H1 (cell line): ENCODE results near the gene FNIP2. TPM values are rescaled to one million over a fixed set of nuclear protein-coding genes. Genes with fewer than 3 reads are reported as not detected.

Experiments used
- CTCF ChIA-PET: fragments of 300-600 bp; sonication (Branson Sonifier 250); formaldehyde crosslinking; loops from one replicate; lab custom pipeline; 2021; ENCODE audit not compliant: partially characterized antibody; lab: Charles Lee
- POLR2A ChIA-PET: fragments of 300-600 bp; sonication (Branson Sonifier 250); formaldehyde crosslinking; loops from one replicate; lab custom pipeline; 2021; ENCODE audit warnings: inconsistent platforms; ENCODE audit not compliant: partially characterized antibody; lab: Charles Lee
- DNase-seq, 2 experiments: peaks; one replicate each; pipeline versions ENCODE4 v3.0.0 to v3.0.0-alpha.2; 2010 to 2022; ENCODE audit warnings: low spot score in 2 of 2, low read depth in 1 of 2, mixed read lengths in 1 of 2
- FAIRE-seq: peaks from 2 replicates; lab custom pipeline; 2011; peaks lifted over from hg19 to GRCh38; lab: Jason Lieb, UNC
- H2AFZ ChIP-seq: 2 replicates; pipeline ENCODE4 v1.8.1; 2012; ENCODE audit warnings: low read length, inconsistent platforms
- H2AK5ac ChIP-seq: 2 replicates; pipeline ENCODE4 v1.6.1; 2013; ENCODE audit warnings: low read depth, low read length
- H2BK120ac ChIP-seq: replicated peaks from 2 replicates; pipeline ENCODE3; 2013; ENCODE audit warnings: low read depth, low read length, inconsistent platforms
- H2BK12ac ChIP-seq: 2 replicates; pipeline ENCODE4 v1.6.1; 2013; ENCODE audit warnings: low read depth, low read length
- H2BK15ac ChIP-seq: 2 replicates; pipeline ENCODE4 v1.6.1; 2013; ENCODE audit warnings: low read length
- H2BK20ac ChIP-seq: 2 replicates; pipeline ENCODE4 v1.6.1; 2013; ENCODE audit warnings: low read length
- H2BK5ac ChIP-seq: 2 replicates; pipeline ENCODE4 v1.6.1; 2013; ENCODE audit warnings: low read depth, low read length
- H3K14ac ChIP-seq: 2 replicates; pipeline ENCODE4 v1.6.1; 2013; ENCODE audit warnings: inconsistent platforms; ENCODE audit not compliant: insufficient read length
- H3K18ac ChIP-seq: 2 replicates; pipeline ENCODE4 v1.6.1; 2013; ENCODE audit warnings: low read length; ENCODE audit errors: extremely low read depth
- H3K23ac ChIP-seq: 2 replicates; pipeline ENCODE4 v1.6.1; 2013; ENCODE audit warnings: inconsistent platforms; ENCODE audit not compliant: insufficient read length
- H3K23me2 ChIP-seq: 2 replicates; pipeline ENCODE4 v1.6.1; 2013; ENCODE audit warnings: low read depth, low read length
- H3K27ac ChIP-seq: 2 replicates; pipeline ENCODE4 v1.6.1; 2011; ENCODE audit warnings: low read depth, low read length, inconsistent platforms
- H3K27me3 ChIP-seq, 4 experiments: replicated peaks in 1 of 4; 1 replicate in 1 of 4; 2 replicates in 3 of 4; pipeline versions ENCODE4 v1.6.1 to v1.8.1; 2011 to 2013; ENCODE audit warnings: low read length in 3 of 4, mild to moderate bottlenecking in 3 of 4, inconsistent platforms in 2 of 4, mixed read lengths in 2 of 4, moderate library complexity in 1 of 4; ENCODE audit not compliant: control insufficient read depth in 3 of 4, insufficient read depth in 3 of 4; ENCODE audit errors: extremely low read depth in 1 of 4
- H3K36me3 ChIP-seq, 4 experiments: 2 replicates each; pipeline versions ENCODE4 v1.6.1 to v1.8.1; 2011 to 2013; ENCODE audit warnings: mild to moderate bottlenecking in 4 of 4, low read length in 3 of 4, moderate library complexity in 2 of 4, control low read depth in 1 of 4, inconsistent platforms in 1 of 4; ENCODE audit not compliant: insufficient read depth in 4 of 4, control insufficient read depth in 2 of 4
- H3K4ac ChIP-seq: replicated peaks from 2 replicates; pipeline ENCODE3; 2013; ENCODE audit warnings: low read length, low read depth, mixed read lengths, inconsistent platforms; ENCODE audit not compliant: insufficient read length
- H3K4me1 ChIP-seq, 4 experiments: replicated peaks in 1 of 4; 1 replicate in 1 of 4; 2 replicates in 3 of 4; pipeline versions ENCODE4 v1.6.1 to v1.8.1; 2011 to 2013; ENCODE audit warnings: low read length in 3 of 4, inconsistent platforms in 2 of 4, mixed read lengths in 1 of 4; ENCODE audit not compliant: insufficient read depth in 4 of 4, control insufficient read depth in 3 of 4
- H3K4me2 ChIP-seq, 2 experiments: 2 replicates each; pipeline versions ENCODE4 v1.6.1 to v1.8.1; 2011 to 2013; ENCODE audit warnings: low read depth in 2 of 2, low read length in 2 of 2, control low read depth in 1 of 2, inconsistent platforms in 1 of 2, mild to moderate bottlenecking in 1 of 2; ENCODE audit not compliant: insufficient read depth in 1 of 2
- H3K4me3 ChIP-seq, 4 experiments: fragments of 200-600, 300-600 bp in 1 of 4; sonication (generic), shearing (Covaris generic), sonication (Bioruptor Twin) in 1 of 4; 2 replicates each; pipeline versions ENCODE4 v1.5.1 to v1.8.1; 2011 to 2016; ENCODE audit warnings: low read length in 4 of 4, low read depth in 3 of 4, control low read depth in 2 of 4, inconsistent platforms in 2 of 4, mild to moderate bottlenecking in 2 of 4, mixed read lengths in 1 of 4, moderate library complexity in 1 of 4; ENCODE audit not compliant: insufficient read depth in 2 of 4; ENCODE audit errors: extremely low read depth in 1 of 4
- H3K56ac ChIP-seq: replicated peaks from 2 replicates; pipeline ENCODE3; 2013; ENCODE audit warnings: low read depth, mild to moderate bottlenecking, mixed read lengths, low read length, inconsistent platforms; ENCODE audit not compliant: insufficient read length
- H3K79me1 ChIP-seq: 2 replicates; pipeline ENCODE4 v1.6.1; 2013; ENCODE audit warnings: low read depth, low read length, control low read depth
- H3K79me2 ChIP-seq, 2 experiments: 2 replicates each; pipeline versions ENCODE4 v1.6.1 to v1.8.1; 2012 to 2013; ENCODE audit warnings: low read length in 2 of 2, mild to moderate bottlenecking in 2 of 2, inconsistent platforms in 1 of 2; ENCODE audit not compliant: insufficient read depth in 2 of 2, control insufficient read depth in 1 of 2
- H3K9ac ChIP-seq, 4 experiments: replicated peaks in 1 of 4; 1 replicate in 1 of 4; 2 replicates in 3 of 4; pipeline versions ENCODE4 v1.6.1 to v1.8.1; 2011 to 2013; ENCODE audit warnings: low read depth in 3 of 4, low read length in 3 of 4, control low read depth in 2 of 4, mild to moderate bottlenecking in 2 of 4, moderate library complexity in 2 of 4, inconsistent platforms in 1 of 4; ENCODE audit errors: extremely low read depth in 1 of 4
- H3K9me3 ChIP-seq, 2 experiments: 2 replicates each; pipeline versions ENCODE4 v1.6.1 to v1.8.1; 2012 to 2013; ENCODE audit warnings: mild to moderate bottlenecking in 2 of 2, moderate library complexity in 2 of 2, control low read depth in 1 of 2, inconsistent platforms in 1 of 2, low read depth in 1 of 2, low read length in 1 of 2, mixed read lengths in 1 of 2; ENCODE audit not compliant: insufficient read depth in 2 of 2
- H4K20me1 ChIP-seq, 2 experiments: replicated peaks in 1 of 2; 2 replicates each; pipeline versions ENCODE3 to v1.8.1; 2011 to 2013; ENCODE audit warnings: inconsistent platforms in 2 of 2, low read length in 2 of 2, mild to moderate bottlenecking in 1 of 2; ENCODE audit not compliant: insufficient read depth in 2 of 2, control insufficient read depth in 1 of 2
- H4K5ac ChIP-seq: 2 replicates; pipeline ENCODE4 v1.6.1; 2013; ENCODE audit warnings: low read length, low read depth, mixed read lengths, inconsistent platforms; ENCODE audit not compliant: insufficient read length
- H4K8ac ChIP-seq: 2 replicates; pipeline ENCODE4 v1.8.0; 2013; ENCODE audit warnings: mild to moderate bottlenecking, moderate library complexity, low read length, inconsistent platforms; ENCODE audit not compliant: insufficient read depth; ENCODE audit errors: extremely low read depth
- H4K91ac ChIP-seq: replicated peaks from 2 replicates; pipeline ENCODE3; 2013; ENCODE audit warnings: low read length, mixed read lengths, inconsistent platforms; ENCODE audit not compliant: insufficient read length
- ATF2 ChIP-seq: IDR thresholded peaks from 2 replicates; pipeline ENCODE4 v1.6.1; 2012; ENCODE audit warnings: low read length, inconsistent platforms
- BACH1 ChIP-seq: IDR thresholded peaks from 2 replicates; pipeline ENCODE4 v1.6.1; 2012; ENCODE audit warnings: low read length, improper control_type of control experiment
- BCL11A ChIP-seq, 2 experiments: IDR thresholded peaks; one replicate each; pipeline ENCODE4 v1.6.1; 2011; ENCODE audit warnings: low read depth in 2 of 2, low read length in 2 of 2, mild to moderate bottlenecking in 2 of 2
- CBX5 ChIP-seq: fragments of 300-800, 300-1000 bp; sonication (generic); IDR thresholded peaks from 2 replicates; pipeline ENCODE4 v1.7.1; 2016; ENCODE audit warnings: antibody characterized with exemption, low read length, low read depth
- CBX8 ChIP-seq: fragments of 300-800, 300-1000 bp; sonication (generic); IDR thresholded peaks from 2 replicates; pipeline ENCODE4 v1.7.1; 2016; ENCODE audit warnings: low read depth, low read length, borderline replicate concordance
- CREB1 ChIP-seq: IDR thresholded peaks from 2 replicates; pipeline ENCODE4 v1.6.1; 2012; ENCODE audit warnings: inconsistent platforms
- JUN ChIP-seq: IDR thresholded peaks from 2 replicates; pipeline ENCODE4 v1.6.1; 2011; ENCODE audit warnings: low read depth, mild to moderate bottlenecking, improper control_type of control experiment, low read length
- NANOG ChIP-seq: IDR thresholded peaks from 2 replicates; pipeline ENCODE4 v1.6.1; 2011; ENCODE audit warnings: low read length, low read depth, mild to moderate bottlenecking, inconsistent platforms; ENCODE audit not compliant: insufficient read depth, poor library complexity, severe bottlenecking
- PHF8 ChIP-seq: fragments of 200-600 bp; sonication (generic); conservative IDR thresholded peaks from 2 replicates; pipeline ENCODE4 v1.7.1; 2012; ENCODE audit warnings: low read depth, mild to moderate bottlenecking, inconsistent platforms, low read length, moderate library complexity
- RAD21 ChIP-seq, 2 experiments: IDR thresholded peaks in 1 of 2; conservative IDR thresholded peaks in 1 of 2; 2 replicates each; pipeline ENCODE4 v1.6.1; 2011; ENCODE audit warnings: low read depth in 2 of 2, low read length in 2 of 2, improper control_type of control experiment in 1 of 2, inconsistent platforms in 1 of 2, mild to moderate bottlenecking in 1 of 2, moderate library complexity in 1 of 2
- SAP30 ChIP-seq: fragments of 300-600 bp; sonication (generic); IDR thresholded peaks from 2 replicates; pipeline ENCODE4 v1.7.1; 2012; ENCODE audit warnings: low read length, moderate library complexity, mild to moderate bottlenecking, inconsistent platforms; ENCODE audit not compliant: insufficient read depth, insufficient replicate concordance
- SIX5 ChIP-seq: IDR thresholded peaks from 2 replicates; pipeline ENCODE4 v1.6.1; 2011; ENCODE audit warnings: mild to moderate bottlenecking, low read depth, low read length
- ZNF274 ChIP-seq: IDR thresholded peaks from 2 replicates; pipeline ENCODE4 v1.7.0; 2012; ENCODE audit warnings: low read length, borderline replicate concordance; ENCODE audit errors: extremely low read depth
- WGBS, 2 experiments: shearing (Covaris generic) in 1 of 2; methylation state at CpG; one replicate each; pipeline versions ENCODE4 v1.1.6 to v1.1.7; 2013 to 2015; ENCODE audit warnings: low lambda C conversion rate in 2 of 2, mixed read lengths in 2 of 2, inconsistent platforms in 1 of 2, low coverage in 1 of 2, missing lambda C conversion rate in 1 of 2; ENCODE audit not compliant: insufficient replicate concordance in 2 of 2, insufficient coverage in 1 of 2, insufficient read length in 1 of 2; ENCODE audit errors: extremely low coverage in 1 of 2, missing lambda C conversion rate in 1 of 2; 5-methylcytosine and 5-hydroxymethylcytosine counted together
- polyA plus RNA-seq, 7 experiments: library from polyadenylated mRNA; depleted of rRNA in 3 of 7; stranded (reverse) in 5 of 7; unstranded in 2 of 7; fragments of >200 nt in 5 of 7; fragments of 200-250 nt in 2 of 7; gene quantifications; 1 replicate in 5 of 7; 2 replicates in 1 of 7; 4 replicates in 1 of 7; pipeline versions ENCODE4 v1.2.1 to v1.2.3, GENCODE V29; 2011 to 2013; ENCODE audit warnings: missing spikeins in 2 of 7, mixed read lengths in 2 of 7
- total RNA-seq: library from RNA; stranded (reverse); fragmentation: NEBNext Ultra II Directional; extraction: Animal tissue kit (Norgen Biotek cat#: 25700); gene quantifications from 2 replicates; pipeline ENCODE4 v1.2.1, GENCODE V29; 2021

Gene FNIP2
- total and polyA plus RNA-seq, 2 of the 8 experiments (the other 6 are each of a cell fraction or from before 2014, with no cell fraction given): 4.0 to 13.0 TPM

DNA sequence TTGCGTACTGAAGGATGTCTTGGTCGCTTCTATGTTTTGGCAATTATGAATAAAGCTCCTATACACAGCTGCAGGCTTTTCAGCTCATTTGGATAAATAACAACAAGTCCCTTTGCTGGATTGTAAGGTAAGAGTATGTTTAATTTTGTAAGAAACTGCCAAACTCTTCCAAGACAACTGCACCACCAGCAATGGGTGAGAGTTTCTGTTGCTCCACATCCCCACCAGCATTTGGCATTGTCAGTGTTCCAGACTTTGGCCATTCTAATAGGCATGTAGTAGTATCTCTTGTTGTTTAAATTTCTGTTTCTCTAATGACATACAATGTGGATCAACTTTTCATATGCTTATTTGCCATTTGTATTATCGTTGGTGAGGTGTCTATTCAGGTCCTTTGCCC lies 44.3 kb downstream of the FNIP2 start:
- no peak overlapping the region for H3K4me3 ChIP-seq
- no peaks in the 10 kb centered on the region for H3K27me3 ChIP-seq
- H3K4me1 ChIP-seq: no peaks in the 10 kb centered on the region
- H3K79me1 ChIP-seq: no peaks in the 10 kb centered on the region
- no peak overlapping the region for H2BK12ac ChIP-seq
- H3K4me2 ChIP-seq: no peak overlapping the region
- no peak overlapping the region for H3K4ac ChIP-seq
- H2BK20ac ChIP-seq: no peak overlapping the region
- H3K27ac ChIP-seq: no peak overlapping the region
- H4K8ac ChIP-seq: no peak overlapping the region
- H4K91ac ChIP-seq: no peak overlapping the region
- no peak overlapping the region for H3K9ac ChIP-seq
- CTCF ChIA-PET: no interaction called here
- DNase-seq (no peak), FAIRE-seq (no peak)
- no peaks in the 10 kb centered on the region for H3K79me2 ChIP-seq
- no peak overlapping the region for H3K18ac ChIP-seq
- H2BK15ac ChIP-seq: no peak overlapping the region
- no peak overlapping the region for H2BK120ac ChIP-seq
- no peak overlapping the region for H3K23ac ChIP-seq
- H3K36me3 ChIP-seq: no peaks in the 10 kb centered on the region
- H4K5ac ChIP-seq: no peak overlapping the region
- no peak overlapping the region for H2AK5ac ChIP-seq
- H3K23me2 ChIP-seq: no peaks in the 10 kb centered on the region
- no peaks in the 10 kb centered on the region for H4K20me1 ChIP-seq
- H3K9me3 ChIP-seq: peaks cover 0 to 3% of the 10 kb centered on the region in 2 experiments; a peak in 1 of 4 replicates
- WGBS, 2 experiments: 81% methylated on average over 3 of the region's 3 CpGs; no CpG with 5 or more reads in 1 of the 2 experiments
- H2BK5ac ChIP-seq: no peak overlapping the region
- H3K56ac ChIP-seq: no peak overlapping the region
- H2AFZ ChIP-seq: no peak overlapping the region
- POLR2A ChIA-PET: no interaction called here
- H3K14ac ChIP-seq: no peak overlapping the region
- TF ChIP-seq NANOG (no peak), SIX5 (no peak), CREB1 (no peak), JUN (no peak), SAP30 (no peak), ATF2 (no peak), BACH1 (no peak), PHF8 (no peak), ZNF274 (no peak), CBX5 (no peak), CBX8 (no peak), RAD21 (IDR thresholded peaks at IDR 0.05 in 1 of 2, conservative IDR thresholded peaks at IDR 0.05 in 1 of 2; ENCODE audit: low read depth in 2 of 2, low read length in 2 of 2) (no peak), BCL11A (IDR thresholded peaks at IDR 0.05; ENCODE audit: low read depth in 2 of 2, low read length in 2 of 2) (no peak)
